HG02943 (cell line): ENCODE results near the gene IP6K1.
A peak's percentile ranks its signal among the peaks of the same experiment; 100 is the strongest.

Experiments
- ATAC-seq: cut with Tn5 transposase; IDR thresholded peaks from one replicate; pipeline ENCODE4 v1.9.1; 2021; ENCODE audit warnings: mild to moderate bottlenecking, low read depth, moderate library complexity; ENCODE audit not compliant: unreplicated experiment

IP6K1 gene

DNA sequence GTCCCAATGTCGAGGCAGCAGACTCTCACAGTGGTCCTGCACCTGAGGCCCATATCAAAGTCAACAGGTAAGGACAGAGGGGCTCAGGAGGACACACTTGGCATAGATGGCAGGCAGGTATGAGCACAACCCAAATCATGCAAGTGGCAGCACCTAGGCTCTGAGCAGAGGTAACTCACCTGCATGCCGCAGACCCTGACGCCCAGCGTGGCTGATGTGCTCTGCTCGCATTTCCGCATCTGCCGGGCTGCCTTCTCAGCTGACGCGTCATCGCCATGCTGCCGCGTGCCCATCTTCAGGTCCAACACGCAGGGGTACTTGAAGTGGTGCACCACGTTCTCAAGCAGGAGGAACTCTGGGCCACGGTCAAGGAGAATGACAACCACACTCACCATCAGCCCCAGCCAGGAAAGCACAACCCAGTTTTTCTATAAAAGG is 58.4 kb downstream of the IP6K1 start:
- ATAC-seq, result no peak

DNA sequence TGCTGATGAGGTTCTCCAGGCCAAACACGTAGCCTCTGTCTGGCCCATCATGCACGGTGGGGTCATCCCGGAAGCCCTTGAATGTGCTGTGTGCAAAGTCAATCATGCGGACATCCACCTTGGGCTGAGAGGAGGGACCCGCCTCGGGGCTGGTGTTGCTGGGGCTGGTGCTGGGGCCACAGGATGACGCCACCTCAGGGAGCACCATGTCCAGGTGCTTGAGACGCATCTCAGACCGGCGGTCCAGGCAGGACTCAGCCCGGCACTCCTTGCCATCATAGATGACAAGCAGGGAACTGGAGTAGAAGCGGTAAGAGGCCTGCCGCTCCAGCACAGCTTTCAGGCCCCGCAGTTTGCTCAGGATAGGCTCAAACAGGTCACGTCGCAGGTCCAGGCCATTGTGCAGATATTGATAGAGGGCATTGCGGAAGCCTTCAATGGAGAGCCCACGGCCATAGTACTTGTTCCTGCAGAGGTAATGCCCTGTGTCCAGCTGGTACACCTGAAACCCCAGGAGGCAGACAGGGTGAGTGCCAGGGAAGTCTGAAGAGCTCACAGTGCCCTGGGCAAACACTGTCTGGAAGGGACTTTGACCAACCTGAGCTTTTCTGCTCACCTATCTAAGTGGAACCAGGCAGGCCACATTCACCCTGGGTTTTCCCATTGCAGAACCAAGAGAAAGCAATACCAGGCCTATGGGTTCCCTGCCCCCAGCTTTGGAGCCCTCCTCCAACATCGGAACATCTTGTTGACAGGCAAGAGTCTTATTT is 59.0 kb downstream of the IP6K1 start:
- ATAC-seq, result no peak

DNA sequence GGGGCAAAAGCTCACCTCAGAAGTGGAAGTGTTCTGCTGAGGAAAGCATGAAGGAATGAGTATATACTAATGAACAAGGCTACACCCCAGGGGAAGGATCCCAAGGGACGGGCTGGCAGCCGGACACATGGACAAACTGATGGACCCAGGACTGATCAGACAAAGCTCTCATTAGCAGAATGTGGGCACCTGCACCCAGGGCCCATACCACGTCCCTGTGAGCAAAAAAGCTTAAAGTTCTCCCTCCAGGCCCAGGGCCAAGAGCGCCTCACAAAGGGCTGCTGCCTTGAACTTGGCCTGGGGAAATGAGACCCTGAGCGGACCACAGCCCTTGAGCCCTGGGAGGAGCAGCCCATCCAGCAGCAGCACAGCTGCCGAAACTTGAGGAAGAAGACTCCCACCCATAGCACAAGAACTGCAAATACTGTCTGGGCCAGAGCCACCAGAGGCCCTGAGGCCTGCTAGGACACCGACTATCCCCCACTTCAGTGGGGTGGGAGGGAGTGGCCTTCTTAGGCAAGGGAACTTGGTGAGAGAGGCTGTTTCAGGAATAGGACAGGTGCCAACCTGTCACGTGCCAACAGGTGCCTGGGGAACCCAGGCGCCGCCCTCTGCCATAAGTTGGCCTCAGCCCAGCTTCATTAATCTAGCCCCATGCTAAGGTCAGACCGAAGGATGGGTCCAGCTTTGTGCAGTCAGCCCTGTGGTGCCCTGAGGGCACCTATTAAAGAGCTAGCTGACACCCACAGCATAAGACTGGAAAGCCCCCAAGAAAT is 60.2 kb downstream of the IP6K1 start:
- no peak for ATAC-seq

DNA sequence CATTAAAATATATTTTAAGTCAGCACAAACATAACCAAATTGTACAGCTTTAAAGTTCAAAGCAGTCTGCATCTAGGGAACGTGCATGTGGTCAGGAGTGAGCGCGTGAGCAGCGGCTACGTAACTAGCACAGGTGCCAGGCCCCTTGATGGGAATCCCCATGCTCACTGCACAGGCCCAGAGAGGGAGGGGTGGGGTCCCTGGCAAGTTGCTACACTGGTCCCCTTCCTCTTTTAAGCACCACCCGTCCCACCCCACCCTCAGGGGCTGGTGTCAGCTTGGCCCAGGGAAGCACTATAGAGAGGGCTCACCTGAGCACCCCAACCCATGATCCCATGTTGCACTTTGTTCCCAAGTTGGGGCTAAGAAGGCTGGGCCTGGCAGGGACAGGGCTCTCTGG is 61.8 kb downstream of the IP6K1 start:
- ATAC-seq, result no peak

DNA sequence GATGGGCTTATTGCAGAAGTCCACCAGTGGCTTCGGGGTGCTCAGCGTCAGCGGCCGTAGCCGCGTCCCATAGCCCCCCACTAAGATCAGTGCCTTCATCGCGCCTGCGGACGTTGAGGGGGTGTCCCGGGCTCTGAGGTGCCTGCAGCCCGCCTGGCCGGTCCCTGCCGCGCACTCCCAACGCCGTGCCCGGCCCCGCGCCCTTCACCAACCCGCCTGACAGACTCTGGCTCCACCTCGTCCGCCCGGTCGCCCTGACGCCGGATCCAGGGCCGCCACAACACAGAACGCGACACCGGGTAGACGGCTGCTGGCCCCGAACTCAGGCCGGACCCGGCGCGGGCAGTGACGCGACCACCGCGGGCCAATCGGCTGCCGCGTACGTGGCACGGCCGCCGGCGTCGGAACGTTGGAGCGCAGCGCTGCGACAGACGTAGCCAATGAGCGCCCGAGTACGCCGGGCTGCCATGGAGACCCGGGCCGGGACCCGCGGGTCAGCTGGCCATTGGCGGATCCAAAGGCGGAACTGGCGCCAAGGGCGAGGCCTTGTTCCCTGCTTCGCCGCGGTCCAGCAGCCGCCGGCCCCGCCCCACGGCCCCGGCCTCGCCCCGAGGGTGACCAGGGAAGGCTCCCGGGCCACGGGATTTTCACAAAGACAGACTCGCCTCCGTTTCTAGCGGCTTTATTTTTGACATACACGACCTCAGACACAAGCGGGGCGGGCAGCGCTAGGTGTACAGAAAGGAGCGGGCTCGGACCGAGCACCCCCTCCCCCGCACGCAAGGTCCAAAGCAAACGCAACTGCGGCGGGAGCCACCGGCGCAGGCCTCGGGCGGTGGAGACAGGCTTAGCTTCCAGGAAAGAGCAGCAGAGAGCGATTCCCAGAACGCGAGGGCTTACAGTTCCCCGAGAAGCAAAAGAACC is 62.5 kb downstream of the IP6K1 start, which contains the start of gene GMPPB:
TSS of gene GMPPB (minus strand) at position 324 of the 924 bp plus-strand sequence. CDS start at position 99, 225 bp downstream.
- peak; percentile 66 for ATAC-seq

DNA sequence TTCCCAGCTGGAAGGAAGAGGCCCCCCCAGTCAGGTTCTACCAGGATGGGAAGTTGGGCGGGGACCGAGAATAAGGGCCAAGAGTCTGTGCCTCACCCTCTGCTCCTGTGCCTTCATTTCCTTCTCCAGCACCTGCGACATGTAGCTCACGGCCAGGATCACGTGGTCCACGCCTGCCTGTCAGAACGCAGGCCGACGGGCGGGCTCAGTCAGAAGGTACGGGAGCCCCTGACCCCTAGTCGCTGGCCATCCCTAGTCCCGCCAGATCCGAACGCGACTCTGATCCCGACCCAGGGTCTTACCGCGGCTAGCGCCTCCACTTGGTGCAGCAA is 63.1 kb downstream of the IP6K1 start:
- ATAC-seq, result no peak

DNA sequence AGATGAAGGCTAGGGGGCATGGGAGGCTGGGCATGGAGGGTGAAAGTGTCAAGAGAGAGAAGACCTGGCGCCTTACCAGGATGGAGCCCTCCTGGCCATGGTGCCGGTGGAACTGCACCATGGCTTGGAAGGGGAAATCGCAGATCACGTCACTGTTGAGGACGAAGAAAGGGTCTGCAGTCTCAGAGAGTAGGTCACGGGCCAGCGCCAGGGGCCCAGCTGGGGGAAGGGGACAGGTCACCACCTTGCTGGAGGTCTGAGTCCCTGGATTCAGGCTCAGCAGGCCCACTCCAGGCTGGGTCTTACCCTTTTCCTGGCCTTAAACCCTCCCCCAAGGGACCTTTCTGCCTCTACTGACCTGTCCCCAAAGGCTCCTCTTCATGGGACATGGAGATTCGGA is 63.4 kb downstream of the IP6K1 start:
- no peak for ATAC-seq

DNA sequence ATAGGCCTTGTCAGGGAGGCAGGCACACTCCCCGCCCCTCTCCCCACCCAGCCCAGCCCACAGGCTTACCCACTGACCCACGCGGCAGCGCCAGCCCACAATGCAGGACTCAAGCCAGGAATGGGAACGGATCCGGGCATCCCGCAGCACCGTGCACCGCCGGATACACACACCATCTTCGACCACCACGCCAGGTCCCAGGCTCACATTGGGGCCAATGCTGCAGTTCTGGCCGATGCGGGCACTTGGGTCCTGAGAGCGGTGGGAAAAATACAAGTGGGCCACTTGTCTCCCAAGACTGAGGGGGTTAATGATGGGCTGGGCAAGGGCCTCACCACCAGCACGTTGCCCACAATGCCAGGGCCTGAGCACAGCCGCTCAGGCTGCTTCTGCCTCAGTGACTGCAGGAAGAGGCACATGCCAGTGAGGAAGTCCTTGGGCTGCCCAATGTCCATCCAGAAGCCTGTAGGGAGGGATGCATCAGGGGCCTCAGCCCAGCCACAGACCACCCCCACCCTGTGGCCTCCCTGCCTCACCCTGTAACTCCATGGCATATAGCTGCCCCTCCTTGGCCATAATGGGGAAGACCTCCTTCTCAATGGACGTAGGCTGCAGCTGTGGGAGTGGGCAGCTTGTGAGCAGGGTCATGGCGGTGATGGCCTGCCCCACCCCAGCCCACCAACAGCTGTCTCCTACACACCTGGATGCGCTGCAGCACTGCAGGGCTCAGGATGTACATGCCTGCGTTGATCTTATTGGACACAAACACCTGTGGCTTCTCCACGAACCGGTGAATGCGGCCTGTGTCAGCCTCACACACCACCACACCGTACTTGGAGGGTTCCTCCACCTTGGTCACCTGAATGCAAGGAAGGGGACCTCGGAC is 64.2 kb downstream of the IP6K1 start:
- no peak for ATAC-seq

DNA sequence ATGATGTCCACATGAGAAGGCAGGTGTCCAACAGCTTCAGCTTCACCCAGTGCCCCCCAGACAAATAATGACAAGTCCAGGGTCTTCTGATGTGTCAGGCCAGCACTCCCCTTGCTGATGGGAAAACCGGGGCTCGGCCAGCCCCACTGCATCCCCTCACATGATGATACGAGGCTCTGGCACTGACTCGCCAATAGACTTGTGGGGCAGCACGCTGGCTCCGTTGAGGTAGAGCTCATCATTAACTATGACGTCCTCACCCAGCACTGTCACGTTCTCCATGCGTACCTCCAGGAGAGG is 64.8 kb downstream of the IP6K1 start:
- no peak for ATAC-seq

DNA sequence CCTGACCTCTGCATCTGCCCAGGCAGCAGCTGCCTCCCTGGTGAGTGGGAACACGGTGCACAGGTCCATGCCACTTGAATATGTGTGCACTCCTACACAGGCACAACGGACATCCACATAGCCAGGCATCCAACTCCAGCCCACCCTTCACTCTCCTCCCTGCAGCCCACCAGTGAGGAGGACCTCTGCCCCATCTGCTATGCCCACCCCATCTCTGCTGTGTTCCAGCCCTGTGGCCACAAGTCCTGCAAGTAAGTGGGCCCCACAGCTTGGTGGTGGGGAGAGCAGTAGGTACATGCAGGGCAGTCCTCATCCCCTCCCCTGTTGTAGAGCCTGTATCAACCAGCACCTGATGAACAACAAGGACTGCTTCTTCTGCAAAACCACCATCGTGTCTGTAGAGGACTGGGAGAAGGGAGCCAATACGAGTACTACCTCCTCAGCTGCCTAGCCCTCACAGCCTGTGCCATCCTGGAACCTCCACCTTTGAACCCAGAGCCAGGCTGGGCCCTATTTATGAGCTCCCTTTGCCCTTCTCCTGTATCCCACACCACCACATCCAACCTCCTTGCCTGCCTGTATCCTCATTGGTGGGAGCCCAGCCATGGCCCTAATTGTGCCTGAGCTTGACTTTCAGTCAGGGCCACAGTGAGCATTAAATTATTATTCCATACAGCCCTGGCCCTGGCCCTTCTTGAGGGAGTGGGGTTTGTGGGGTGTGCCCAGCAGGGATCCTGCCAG is 65.3 kb downstream of the IP6K1 start:
- no peak for ATAC-seq

DNA sequence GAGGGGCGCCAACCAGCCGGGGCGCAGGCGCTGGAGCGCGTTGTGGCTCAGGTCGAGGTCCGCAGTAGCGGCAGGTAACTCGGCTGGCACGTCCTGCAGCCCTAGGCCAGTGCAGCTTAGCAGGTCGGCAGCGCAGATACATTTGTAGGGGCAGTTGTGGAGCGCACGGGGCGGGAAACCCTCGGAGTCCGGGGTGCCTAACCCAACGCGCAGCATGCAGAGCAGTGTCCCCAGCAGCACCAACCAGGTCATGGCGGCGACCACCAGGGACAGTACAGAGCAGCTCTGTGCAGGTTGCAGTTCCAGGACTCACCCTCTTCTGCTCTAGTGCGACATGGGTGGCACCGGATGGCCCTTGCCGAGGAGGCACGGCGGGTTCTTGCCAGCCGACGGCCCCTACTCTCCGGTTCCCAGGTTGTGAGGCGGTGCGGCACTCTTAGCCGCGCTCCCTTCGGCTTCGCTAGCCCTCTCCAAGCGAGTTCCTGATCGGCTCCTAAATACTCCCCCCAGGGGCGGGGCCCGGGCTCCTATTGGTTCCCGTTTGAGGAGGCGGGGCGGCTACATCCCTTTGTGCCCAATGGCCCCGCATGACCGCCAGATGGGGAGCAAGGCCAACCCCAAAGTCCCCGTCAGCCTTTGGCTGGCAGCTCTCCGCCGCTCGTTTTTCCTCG is 67.0 kb downstream of the IP6K1 start, which contains the start of gene AMIGO3:
TSS of gene AMIGO3 (minus strand) at position 471 of the 671 bp plus-strand sequence. CDS start at position 252, 219 bp downstream.
- ATAC-seq, result peak; percentile 46

DNA sequence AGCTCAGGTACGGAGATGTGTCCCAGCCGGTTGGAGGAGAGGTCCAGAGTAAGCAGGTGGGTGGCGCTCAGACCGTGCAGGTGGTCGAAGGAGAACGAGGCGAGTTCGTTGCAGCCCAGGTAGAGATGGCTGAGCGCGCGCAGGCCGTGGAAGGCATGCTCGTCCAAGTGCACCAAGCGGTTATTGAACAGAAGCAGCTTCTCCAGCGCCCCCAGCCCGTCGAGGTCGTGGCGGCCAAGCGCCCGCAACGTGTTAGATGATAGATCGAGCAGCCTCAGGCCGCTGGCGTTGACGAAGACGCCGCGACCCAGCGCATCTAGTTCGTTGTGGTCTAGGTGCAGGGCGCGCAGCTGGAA is 67.5 kb downstream of the IP6K1 start:
- ATAC-seq, result no peak

DNA sequence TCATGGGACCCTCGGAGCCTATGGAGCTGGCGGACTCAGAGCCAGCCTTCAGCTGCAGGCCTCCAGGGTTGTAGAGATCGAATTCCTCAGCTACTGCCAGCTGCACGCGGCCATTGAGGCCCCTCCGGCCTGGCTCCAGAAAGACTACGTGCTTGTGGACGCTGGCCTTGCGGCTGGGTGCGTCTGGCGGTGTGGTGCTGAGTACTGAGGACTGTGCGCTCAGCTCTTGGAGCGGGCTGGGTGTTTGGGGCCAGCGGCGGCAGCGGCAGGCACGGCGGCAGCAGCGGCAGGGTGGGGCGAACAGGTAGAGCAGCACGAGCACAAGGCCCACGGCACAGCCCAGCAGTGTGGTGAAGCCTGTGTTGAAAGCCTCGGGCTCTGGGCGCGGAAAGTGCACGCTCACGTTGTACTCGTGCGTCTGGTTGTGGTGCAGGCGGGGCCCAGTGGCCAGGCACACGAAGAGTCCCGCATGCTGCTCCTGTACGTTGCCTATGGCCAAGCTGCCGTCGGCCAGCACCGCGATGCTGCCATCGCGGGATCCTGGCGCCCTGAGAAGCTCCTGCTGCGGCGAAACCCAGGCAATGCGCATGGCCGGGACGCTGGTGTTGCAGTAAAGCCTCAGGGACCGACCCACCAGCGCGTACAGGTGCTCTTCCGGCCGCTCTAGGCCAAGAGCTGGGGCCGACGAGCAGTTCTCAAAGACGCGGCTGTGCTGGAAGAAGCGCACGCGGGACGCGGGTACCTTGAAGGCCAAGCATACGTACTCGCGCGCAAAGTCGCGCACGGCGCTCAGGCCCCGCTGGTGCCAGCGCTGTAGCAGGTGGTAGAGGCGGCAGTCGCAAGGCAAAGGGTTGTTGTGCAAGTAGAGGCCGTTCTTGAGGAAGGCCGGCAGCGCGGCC is 68.1 kb downstream of the IP6K1 start:
- no peak for ATAC-seq

DNA sequence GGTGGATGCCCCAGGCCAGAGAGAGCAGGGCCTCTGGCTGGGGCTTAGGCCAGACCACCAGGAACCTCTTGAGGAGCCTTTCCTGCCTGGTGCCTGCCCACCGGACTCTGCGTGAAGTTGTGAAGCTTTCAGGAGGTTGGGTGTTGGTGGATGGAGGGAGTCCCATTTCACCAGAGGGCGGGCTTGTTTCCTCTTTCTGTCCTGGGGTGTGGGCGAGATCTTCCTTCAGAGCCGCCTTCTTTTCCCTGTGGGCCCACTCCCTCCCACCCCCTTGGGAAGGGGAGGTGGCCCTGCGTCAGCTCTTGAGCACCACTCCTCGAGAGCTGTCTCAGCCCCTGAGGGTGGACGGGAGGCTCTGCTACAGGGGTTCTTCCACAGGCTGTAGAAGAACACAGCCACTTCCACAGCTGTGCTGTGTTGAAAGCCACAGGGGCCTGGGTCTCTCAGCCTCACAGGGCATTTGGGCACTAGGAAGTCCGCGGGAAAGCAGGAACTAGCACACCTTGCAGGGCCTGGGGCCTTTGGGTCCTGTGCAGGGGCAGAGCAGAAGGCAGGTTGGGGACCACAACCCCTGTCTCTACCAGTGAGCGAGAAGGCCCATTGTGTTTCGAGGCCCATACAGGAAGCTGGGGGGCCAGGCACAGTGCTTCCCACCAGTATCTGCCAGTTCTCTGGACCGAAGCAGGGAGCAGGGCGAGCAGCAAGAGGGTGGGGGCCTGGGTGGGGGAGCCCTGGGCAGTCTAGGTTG is 69.0 kb downstream of the IP6K1 start:
- no peak for ATAC-seq

DNA sequence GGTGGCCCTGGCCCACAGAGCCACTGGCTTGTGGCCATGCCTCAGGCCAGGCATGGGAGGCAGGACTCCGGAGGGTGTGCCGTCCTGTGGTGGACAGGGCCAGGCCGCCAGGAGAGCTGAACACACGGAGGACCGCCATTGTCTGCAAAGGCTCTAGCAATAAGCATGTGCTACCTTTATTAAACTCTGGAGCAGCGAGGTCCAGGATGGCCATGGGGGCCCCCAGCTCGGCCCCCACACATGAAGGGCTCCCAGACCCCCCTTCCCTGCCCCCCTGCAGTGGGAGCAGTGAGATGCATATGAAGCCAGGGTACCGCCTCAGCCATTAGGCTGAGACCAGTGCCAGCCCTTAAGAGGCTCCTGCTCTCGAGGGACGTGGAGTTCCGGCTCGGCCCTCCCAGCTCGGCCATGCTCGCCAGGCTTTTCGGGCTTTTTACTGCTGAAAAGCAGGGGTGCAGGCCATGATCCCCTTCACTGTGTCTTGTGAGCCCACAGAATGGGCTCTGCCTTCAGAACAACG is 69.6 kb downstream of the IP6K1 start:
- ATAC-seq, result no peak

DNA sequence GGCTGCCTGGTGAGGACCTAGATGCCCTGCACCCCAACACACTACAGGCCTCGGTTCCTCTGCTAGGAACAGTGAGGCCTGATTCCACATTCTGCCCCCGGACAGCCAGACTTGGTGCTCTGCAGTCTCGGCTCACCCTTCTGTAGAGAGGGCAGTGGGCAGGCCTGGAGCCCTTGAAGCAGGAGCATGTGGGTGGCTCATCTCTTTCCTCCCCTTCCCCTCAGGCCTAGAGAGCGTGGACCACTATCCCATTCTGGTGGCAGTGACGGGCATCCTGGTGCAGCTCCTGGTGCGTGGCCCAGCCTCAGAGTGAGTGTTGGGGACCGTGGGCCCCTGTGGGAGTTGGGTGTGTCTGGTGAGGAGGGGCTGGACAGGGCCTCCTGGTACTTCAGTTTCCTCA is 70.2 kb downstream of the IP6K1 start:
- no peak for ATAC-seq

DNA sequence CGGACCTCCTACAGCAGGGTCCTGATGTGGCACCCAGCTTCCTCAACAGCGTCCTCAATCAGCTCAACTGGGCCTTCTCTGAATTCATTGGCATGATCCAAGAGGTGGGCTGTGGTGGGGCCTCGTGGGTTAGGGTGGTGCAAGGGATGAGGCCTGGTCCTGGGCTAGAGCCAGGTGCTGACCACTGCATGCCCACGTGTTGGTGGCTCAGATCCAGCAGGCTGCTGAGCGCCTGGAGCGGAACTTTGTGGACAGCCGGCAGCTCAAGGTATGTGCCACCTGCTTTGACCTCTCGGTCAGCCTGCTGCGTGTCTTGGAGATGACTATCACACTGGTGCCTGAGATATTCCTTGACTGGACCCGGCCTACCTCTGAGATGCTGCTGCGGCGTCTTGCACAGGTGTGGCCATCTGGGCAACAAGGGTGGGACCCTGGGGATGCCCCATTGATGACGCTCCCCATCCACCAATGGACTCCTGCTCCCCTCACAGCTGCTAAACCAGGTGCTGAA is 70.7 kb downstream of the IP6K1 start:
- ATAC-seq, result no peak
